ENCODE measurements around the gene ESR1. TPM values are rescaled to one million over a fixed set of nuclear protein-coding genes. Genes with fewer than 3 reads are reported as not detected.

Gene ESR1
- polyA plus RNA-seq, 3 donors, result 0.12 to 0.24 (median 0.23) TPM

GRCh38 chr6:151773382-151773781 lies 34.1 kb upstream of the ESR1 start:
- Mint-ChIP-seq H3K27me3 (ENCODE audit: low read depth in 3 of 3) (peaks cover 0 to 5% (median 3%) of the 10 kb centered on the region in 3 donors), H3K4me1 (no peaks in the 10 kb centered on the region), H3K36me3 (no peaks in the 10 kb centered on the region), H3K9me3 (peaks cover 0 to 3% (median 0%) of the 10 kb centered on the region in 7 donors), H3K4me3 (no peak overlapping the region), H3K27ac (no peak overlapping the region)
- no peaks in the 10 kb centered on the region for H3K79me2 ChIP-seq (ENCODE audit: insufficient read depth, low read length)
- TF ChIP-seq CTCF (IDR thresholded peaks at IDR 0.05), result no peak
- 86% methylated on average over 1 of the region's 3 CpGs for WGBS (ENCODE audit: insufficient coverage)
- no peak overlapping the region for H3K4me3 ChIP-seq (replicated peaks in 1 of 3; ENCODE audit: low read depth in 2 of 3, low read length in 3 of 3)
- intact Hi-C loops (cut with micrococcal nuclease), result no loop called here
- no peaks in the 10 kb centered on the region for H3K36me3 ChIP-seq (replicated peaks in 1 of 2; ENCODE audit: control insufficient read depth in 1 of 2, insufficient read depth in 2 of 2, low read length in 2 of 2)
- DNase-seq, result no peak
- H3K9ac ChIP-seq (ENCODE audit: insufficient read depth, low read length, poor library complexity, severe bottlenecking), result no peak overlapping the region
- H3K4me2 ChIP-seq (replicated peaks; ENCODE audit: extremely low read depth, low read length, poor library complexity, severe bottlenecking), result no peak overlapping the region
- no peaks in the 10 kb centered on the region for H3K9me3 ChIP-seq (replicated peaks in 1 of 2; ENCODE audit: control insufficient read depth in 1 of 2, insufficient read depth in 1 of 2, low read length in 2 of 2)
- no peaks in the 10 kb centered on the region for H4K20me1 ChIP-seq (ENCODE audit: insufficient read depth, low read length)
- no peaks in the 10 kb centered on the region for H3K27me3 ChIP-seq (ENCODE audit: control insufficient read depth in 2 of 2, insufficient read depth in 2 of 2, low read length in 2 of 2)
- H2AFZ ChIP-seq (ENCODE audit: insufficient read depth, low read depth, low read length, poor library complexity, severe bottlenecking), result no peak overlapping the region
- H3K4me1 ChIP-seq (ENCODE audit: control insufficient read depth in 1 of 2, insufficient read depth in 2 of 2, low read length in 2 of 2), result no peaks in the 10 kb centered on the region
- no peak overlapping the region for H3K27ac ChIP-seq (ENCODE audit: low read depth in 1 of 2, low read length in 2 of 2)

- no peak for DNase-seq
- intact Hi-C loops (cut with micrococcal nuclease), result no loop called here
- peaks cover 0 to 3% (median 0%) of the 10 kb centered on the region in 7 donors for H3K9me3 Mint-ChIP-seq
- Histone ChIP-seq H3K4me2 (replicated peaks; ENCODE audit: extremely low read depth, low read length, poor library complexity, severe bottlenecking) (no peak overlapping the region), H2AFZ (ENCODE audit: insufficient read depth, low read depth, low read length, poor library complexity, severe bottlenecking) (no peak overlapping the region), H3K9me3 (replicated peaks in 1 of 2; ENCODE audit: control insufficient read depth in 1 of 2, insufficient read depth in 1 of 2, low read length in 2 of 2) (no peaks in the 10 kb centered on the region), H3K27ac (ENCODE audit: low read depth in 1 of 2, low read length in 2 of 2) (no peak overlapping the region), H3K9ac (ENCODE audit: insufficient read depth, low read length, poor library complexity, severe bottlenecking) (no peak overlapping the region), H3K36me3 (replicated peaks in 1 of 2; ENCODE audit: control insufficient read depth in 1 of 2, insufficient read depth in 2 of 2, low read length in 2 of 2) (no peaks in the 10 kb centered on the region), H3K79me2 (ENCODE audit: insufficient read depth, low read length) (no peaks in the 10 kb centered on the region), H4K20me1 (ENCODE audit: insufficient read depth, low read length) (no peaks in the 10 kb centered on the region), H3K27me3 (ENCODE audit: control insufficient read depth in 2 of 2, insufficient read depth in 2 of 2, low read length in 2 of 2) (no peaks in the 10 kb centered on the region), H3K4me3 (replicated peaks in 1 of 3; ENCODE audit: low read depth in 2 of 3, low read length in 3 of 3) (no peak overlapping the region), H3K4me1 (ENCODE audit: control insufficient read depth in 1 of 2, insufficient read depth in 2 of 2, low read length in 2 of 2) (no peaks in the 10 kb centered on the region)
- H3K27ac Mint-ChIP-seq, result no peak overlapping the region
- H3K4me3 Mint-ChIP-seq, result no peak overlapping the region
- H3K4me1 Mint-ChIP-seq, result no peaks in the 10 kb centered on the region
- WGBS (ENCODE audit: insufficient coverage), result no CpG with 5 or more reads among the region's 2 CpGs
- H3K27me3 Mint-ChIP-seq (ENCODE audit: low read depth in 3 of 3), result peaks cover 0 to 3% (median 0%) of the 10 kb centered on the region in 3 donors
- TF ChIP-seq CTCF (IDR thresholded peaks at IDR 0.05), result no peak
- H3K36me3 Mint-ChIP-seq, result no peaks in the 10 kb centered on the region
Observed at GRCh38 chr6:151782560-151782959, 24.9 kb upstream of the ESR1 start.

All from CD14-positive monocyte (primary cell).